Mesodermal cell (in vitro differentiated cells): ENCODE data around the gene HEATR5A.
"Not testable (repeated sequence)": the region's sequence is repeated elsewhere in the genome, so short reads cannot be mapped to it uniquely, and the experiment has no call there.

Experiments
- H3K27ac ChIP-seq: 2 replicates; pipeline ENCODE4 v1.7.0; 2013; ENCODE audit warnings: mild to moderate bottlenecking, low read depth, low read length, moderate library complexity; ENCODE audit not compliant: severe bottlenecking
- H3K36me3 ChIP-seq: 2 replicates; pipeline ENCODE4 v1.7.1; 2013; ENCODE audit warnings: mild to moderate bottlenecking, low read length, moderate library complexity; ENCODE audit not compliant: control insufficient read depth, insufficient read depth
- H3K4me1 ChIP-seq: one replicate; pipeline ENCODE4 v1.7.1; 2013; ENCODE audit warnings: mild to moderate bottlenecking, low read length; ENCODE audit not compliant: insufficient read depth, control insufficient read depth, poor library complexity, severe bottlenecking
- H3K4me3 ChIP-seq: 2 replicates; pipeline ENCODE4 v1.7.0; 2013; ENCODE audit warnings: low read length, control low read depth, mild to moderate bottlenecking; ENCODE audit not compliant: insufficient read depth, poor library complexity, severe bottlenecking; ENCODE audit errors: extremely low read depth
- H3K9me3 ChIP-seq: 2 replicates; pipeline ENCODE4 v1.7.1; 2013; ENCODE audit warnings: mild to moderate bottlenecking, low read length, moderate library complexity; ENCODE audit not compliant: control insufficient read depth
- WGBS, 2 experiments: methylation state at CpG; one replicate each; pipeline ENCODE4 v1.1.5; 2013; ENCODE audit warnings: missing lambda C conversion rate in 2 of 2; ENCODE audit not compliant: insufficient coverage in 2 of 2; 5-methylcytosine and 5-hydroxymethylcytosine counted together

Gene HEATR5A

DNA sequence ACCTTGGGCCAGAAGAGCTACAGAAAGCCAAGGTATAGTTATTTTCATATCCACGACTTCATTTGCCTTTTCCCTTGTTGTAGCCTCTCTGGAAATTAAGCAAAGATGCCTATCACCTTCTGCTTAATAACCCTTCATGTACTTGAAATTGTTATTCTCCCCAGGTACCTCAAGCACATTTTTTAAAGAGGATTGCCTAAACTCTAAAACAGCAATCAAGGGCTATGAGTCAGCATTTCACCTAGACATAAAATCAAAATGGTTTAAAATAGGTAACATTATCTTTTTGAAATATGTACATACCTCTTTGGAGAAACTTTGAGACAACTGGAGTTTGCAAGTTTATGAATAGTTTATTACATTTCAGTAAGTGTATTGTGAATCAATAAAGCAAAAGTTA is 25.4 kb upstream of the HEATR5A start:
- 100% methylated on average over 1 of the region's 1 CpG for WGBS, 2 experiments
- Histone ChIP-seq H3K27ac (no peak overlapping the region), H3K4me1 (no peaks in the 10 kb centered on the region), H3K4me3 (no peak overlapping the region), H3K9me3 (no peaks in the 10 kb centered on the region), H3K36me3 (peaks cover 9% of the 10 kb centered on the region)

DNA sequence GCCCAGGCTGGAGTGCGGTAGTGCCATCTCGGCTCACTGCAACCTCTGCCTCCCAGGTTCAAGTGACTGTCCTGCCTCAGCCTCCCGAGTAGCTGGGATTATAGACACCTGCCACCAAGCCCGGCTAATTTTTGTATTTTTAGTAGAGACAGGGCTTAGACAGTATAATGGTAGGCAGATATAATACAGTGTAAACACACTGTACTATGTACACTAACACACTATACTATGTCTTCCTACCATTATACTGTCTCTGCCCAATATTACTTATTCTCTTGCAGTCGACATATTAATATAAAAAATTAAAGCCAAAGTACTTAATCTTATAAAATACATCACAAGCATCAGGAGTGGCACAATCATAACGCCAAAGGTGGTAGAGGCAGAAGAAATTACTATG is 21.9 kb upstream of the HEATR5A start:
- H3K27ac ChIP-seq = no peak overlapping the region
- 91 to 94% methylated on average over 3 to 4 of the region's 6 CpGs for WGBS, 2 experiments

DNA sequence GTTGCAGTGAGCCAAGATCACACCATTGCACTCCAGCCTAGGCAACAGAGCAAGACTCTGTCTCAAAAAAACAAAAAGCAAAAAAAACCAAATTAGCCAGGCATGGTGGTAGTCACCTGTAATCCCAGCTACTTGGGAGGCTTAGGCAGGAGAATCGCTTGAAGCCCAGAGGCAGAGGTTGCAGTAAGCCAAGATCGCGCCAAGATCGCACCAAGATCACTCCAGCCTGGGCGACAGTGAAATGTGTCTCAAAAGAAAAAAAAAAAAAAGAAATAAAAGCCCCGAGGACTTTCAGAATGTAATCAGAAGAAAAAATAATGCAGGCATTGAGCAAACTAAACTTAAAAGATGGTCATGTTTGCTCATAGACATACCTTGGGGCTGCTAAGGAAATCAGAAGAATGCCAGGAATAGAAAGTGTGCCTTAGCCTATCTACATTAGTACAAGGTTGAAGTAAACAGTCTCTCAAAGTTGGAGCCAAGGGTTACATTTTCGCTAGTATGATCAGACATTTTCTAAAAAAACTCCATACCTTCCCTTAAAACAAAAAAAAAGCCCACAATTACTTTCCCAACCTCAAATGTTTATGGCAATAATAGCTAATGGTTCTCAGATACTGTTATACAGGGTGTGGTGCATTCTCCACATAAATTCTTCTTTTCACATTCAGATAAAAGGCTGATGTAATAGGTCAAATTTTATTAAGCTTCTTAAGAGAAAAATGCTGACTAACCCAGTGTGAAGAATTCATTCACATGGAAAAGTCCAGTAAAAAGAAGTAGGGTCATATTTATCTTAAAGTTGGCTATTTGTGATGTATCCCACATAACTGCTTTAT is 21.1 kb upstream of the HEATR5A start:
- no peaks in the 10 kb centered on the region for H3K4me1 ChIP-seq
- no peak overlapping the region for H3K4me3 ChIP-seq
- WGBS, 2 experiments = 74 to 86% methylated on average over 6 to 7 of the region's 7 CpGs
- H3K9me3 ChIP-seq = peaks cover 5% of the 10 kb centered on the region
- H3K36me3 ChIP-seq = no peaks in the 10 kb centered on the region
- H3K27ac ChIP-seq = no peak overlapping the region

More for the DNA sequence above, 21.9 kb upstream of the HEATR5A start:
- Histone ChIP-seq H3K4me1 (no peaks in the 10 kb centered on the region), H3K9me3 (peaks cover 5% of the 10 kb centered on the region), H3K4me3 (no peak overlapping the region), H3K36me3 (no peaks in the 10 kb centered on the region)

DNA sequence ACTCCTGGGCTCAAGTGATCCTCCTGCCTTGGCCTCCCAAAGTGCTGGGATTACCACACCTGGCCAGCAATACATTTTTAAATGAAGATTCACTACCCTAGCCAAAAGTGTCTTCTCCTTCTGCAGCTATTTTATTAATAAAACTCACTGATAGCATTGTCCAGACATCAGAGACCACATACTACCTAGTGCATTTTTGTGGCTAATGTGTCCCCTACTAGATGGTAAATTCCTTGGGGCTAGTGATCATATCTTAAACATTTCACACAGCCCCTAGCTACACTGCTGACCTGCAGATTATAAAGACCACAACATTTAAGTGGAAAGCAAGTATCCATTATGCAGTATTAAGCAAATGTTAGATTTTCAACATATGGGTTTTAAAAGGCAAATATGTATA is 19.9 kb upstream of the HEATR5A start:
- Histone ChIP-seq H3K4me1 (no peaks in the 10 kb centered on the region), H3K9me3 (peaks cover 5% of the 10 kb centered on the region), H3K4me3 (no peak overlapping the region), H3K27ac (no peak overlapping the region), H3K36me3 (no peaks in the 10 kb centered on the region)

DNA sequence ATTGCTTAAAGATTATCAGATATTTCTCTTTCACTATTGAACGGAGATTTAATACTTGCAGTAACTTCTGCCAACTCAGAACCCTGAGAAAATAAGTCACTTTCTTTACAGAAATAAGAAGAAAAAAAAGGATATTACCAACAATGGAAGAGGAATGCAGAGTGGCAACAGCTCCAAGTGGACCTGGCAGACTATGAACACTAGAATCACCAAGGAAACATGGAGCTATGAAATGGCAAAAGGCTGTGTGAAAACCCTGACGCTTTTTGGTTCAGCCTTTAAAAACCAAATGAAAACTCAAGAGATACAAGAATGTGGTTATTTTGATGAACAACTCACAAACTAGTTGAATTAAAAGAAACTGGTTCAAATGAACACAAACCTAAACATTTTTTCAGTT is 19.2 kb upstream of the HEATR5A start:
- Histone ChIP-seq H3K4me3 (no peak overlapping the region), H3K9me3 (peaks cover 5% of the 10 kb centered on the region), H3K36me3 (no peaks in the 10 kb centered on the region), H3K4me1 (no peaks in the 10 kb centered on the region), H3K27ac (no peak overlapping the region)
- WGBS, 2 experiments = no CpG with 5 or more reads among the region's 2 CpGs

DNA sequence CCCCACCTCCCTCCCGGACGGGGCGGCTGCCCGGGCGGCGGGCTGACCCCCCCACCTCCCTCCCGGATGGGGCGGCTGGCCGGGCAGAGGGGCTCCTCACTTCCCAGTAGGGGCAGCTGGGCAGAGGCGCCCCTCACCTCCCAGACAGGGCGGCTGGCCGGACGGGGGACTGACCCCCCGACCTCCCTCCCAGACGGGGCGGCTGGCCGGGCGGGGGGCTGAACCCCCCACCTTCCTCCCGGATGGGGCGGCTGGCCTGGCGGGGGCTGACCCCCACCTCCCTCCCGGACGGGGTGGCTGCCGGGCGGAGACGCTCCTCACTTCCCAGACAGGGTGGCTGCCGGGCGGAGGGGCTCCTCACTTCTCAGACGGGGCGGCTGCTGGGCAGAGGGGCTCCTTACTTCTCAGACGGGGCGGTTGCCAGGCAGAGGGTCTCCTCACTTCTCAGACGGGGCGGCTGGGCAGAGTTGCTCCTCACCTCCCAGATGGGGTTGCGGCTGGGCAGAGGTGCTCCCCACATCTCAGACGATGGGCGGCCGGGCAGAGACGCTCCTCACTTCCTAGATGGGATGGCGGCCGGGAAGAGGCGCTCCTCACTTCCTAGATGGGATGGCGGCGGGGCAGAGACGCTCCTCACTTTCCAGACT is 16.8 kb upstream of the HEATR5A start:
- not testable (repeated sequence) for H3K4me3 ChIP-seq, H3K36me3 ChIP-seq, H3K27ac ChIP-seq, H3K9me3 ChIP-seq, H3K4me1 ChIP-seq
- WGBS, 2 experiments = 80 to 100% methylated on average over 2 to 5 of the region's 45 CpGs

DNA sequence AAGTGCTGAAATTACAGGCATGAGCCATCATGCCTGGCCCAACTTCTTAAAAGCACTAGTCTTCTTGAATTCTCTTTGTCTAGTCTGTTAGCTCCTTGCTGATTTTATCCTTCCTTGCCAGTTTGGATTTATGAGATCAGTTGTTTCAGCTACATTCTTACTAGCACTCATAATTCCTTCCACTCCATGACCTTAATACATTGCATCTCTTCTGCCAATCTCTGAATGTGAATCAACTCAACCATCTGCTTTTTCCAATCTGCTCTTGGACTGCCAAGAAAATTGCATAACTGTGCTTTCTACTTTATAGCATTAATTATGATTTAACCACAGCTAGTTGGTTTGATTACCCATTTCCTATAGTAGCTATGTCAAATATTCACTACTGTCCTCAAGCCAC is 14.9 kb upstream of the HEATR5A start:
- no peak overlapping the region for H3K4me3 ChIP-seq
- no peaks in the 10 kb centered on the region for H3K4me1 ChIP-seq
- peaks cover 5% of the 10 kb centered on the region for H3K9me3 ChIP-seq
- no peaks in the 10 kb centered on the region for H3K36me3 ChIP-seq
- H3K27ac ChIP-seq = no peak overlapping the region

DNA sequence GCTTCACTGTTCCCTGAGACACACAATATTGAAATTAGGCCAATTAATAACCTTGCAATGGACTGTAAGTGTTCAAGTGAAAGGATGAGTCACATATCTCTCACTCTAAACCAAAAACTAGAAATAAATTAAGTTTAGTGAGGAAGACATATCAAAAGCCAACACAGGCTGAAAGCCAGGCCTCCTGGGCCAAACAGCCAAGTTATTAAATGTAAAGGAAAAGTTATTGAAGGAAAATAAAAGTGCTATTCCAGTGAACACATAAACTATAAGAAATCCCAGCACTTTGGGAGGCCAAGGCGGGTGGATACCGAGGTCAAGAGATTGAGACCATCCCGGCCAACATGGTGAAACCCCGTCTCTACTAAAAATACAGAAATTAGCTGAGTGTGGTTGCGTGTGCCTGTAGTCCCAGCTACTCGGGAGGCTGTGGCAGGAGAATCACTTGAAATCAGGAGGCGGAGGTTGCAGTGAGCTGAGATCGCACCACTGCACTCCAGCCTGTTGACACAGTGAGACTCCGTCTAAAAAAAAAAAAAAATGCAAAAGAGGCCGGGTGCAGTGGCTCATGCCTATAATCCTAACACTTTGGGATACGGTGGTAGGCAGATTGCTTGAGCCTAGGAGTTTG is 10.4 kb upstream of the HEATR5A start:
- H3K4me3 ChIP-seq = no peak overlapping the region
- no peaks in the 10 kb centered on the region for H3K4me1 ChIP-seq
- no peaks in the 10 kb centered on the region for H3K36me3 ChIP-seq
- no peak overlapping the region for H3K27ac ChIP-seq
- 94 to 95% methylated on average over 5 to 9 of the region's 11 CpGs for WGBS, 2 experiments
- no peaks in the 10 kb centered on the region for H3K9me3 ChIP-seq

DNA sequence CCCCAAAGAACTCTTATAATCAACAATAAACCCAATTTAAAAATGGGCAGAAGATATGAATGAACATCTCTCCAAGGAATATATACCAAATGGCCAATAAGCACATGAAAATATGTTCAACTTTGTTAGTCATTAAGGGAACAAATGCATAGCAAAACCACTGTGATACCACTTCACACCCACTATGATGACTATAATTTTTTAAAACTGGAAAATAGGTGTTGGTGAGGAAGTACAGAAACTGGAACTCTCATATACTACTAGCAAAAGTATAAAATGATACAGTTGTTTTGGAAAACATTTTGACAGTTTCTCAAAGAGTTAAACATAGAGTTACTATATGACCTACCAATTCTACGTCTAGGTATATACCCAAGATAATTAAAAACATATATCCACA is 9.4 kb upstream of the HEATR5A start:
- Histone ChIP-seq H3K36me3 (no peaks in the 10 kb centered on the region), H3K27ac (no peak overlapping the region), H3K4me3 (no peak overlapping the region), H3K4me1 (no peaks in the 10 kb centered on the region), H3K9me3 (no peaks in the 10 kb centered on the region)
- 86 to 100% methylated on average over 1 of the region's 1 CpG for WGBS, 2 experiments

DNA sequence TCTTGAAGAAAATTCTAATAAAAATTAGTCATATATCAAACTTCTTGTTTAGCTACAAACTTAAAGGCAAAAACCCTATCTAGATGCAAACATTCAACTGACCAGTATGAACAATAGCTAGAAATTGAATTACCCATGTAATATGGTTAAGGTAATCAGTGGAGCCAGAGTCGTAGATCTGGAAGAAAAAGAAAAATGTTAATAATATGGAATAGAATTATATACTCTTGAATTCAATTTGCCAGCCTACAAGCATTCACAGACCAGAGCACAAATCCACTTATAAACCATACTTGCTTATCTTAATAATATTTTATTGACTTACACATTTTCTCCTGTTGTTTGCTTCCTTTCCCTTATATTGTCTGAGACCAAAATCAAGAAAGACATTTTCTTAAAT is 7.7 kb upstream of the HEATR5A start:
- Histone ChIP-seq H3K9me3 (no peaks in the 10 kb centered on the region), H3K4me1 (no peaks in the 10 kb centered on the region), H3K27ac (no peak overlapping the region), H3K36me3 (no peaks in the 10 kb centered on the region), H3K4me3 (no peak overlapping the region)
- WGBS, 2 experiments = no CpG with 5 or more reads among the region's 1 CpG

DNA sequence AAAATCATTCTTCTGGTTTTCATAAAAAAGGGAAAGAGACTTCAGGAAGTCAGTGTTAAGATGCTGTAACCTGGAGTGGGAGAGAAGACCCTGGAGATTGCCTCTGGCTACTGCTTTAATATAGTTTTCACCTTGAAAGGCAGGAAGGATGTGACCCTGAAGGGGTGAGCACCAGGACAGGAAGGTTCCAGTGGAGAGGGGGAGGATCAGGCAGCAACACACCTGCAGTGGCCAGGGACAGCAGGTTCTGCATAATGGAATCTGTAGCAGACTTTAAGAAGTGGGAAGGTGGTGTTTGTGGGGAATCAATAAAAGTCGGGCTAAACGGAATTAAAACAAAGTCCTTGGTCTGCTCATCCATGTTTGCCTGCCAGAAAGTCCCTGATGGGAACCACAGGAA is 6.3 kb upstream of the HEATR5A start:
- 100% methylated on average over 2 of the region's 2 CpGs; no CpG with 5 or more reads in 1 of the 2 experiments for WGBS, 2 experiments
- Histone ChIP-seq H3K9me3 (no peaks in the 10 kb centered on the region), H3K27ac (no peak overlapping the region), H3K36me3 (no peaks in the 10 kb centered on the region), H3K4me3 (no peak overlapping the region), H3K4me1 (no peaks in the 10 kb centered on the region)
